Large intestine (tissue), 3 donors: ENCODE results near the gene HOXB4. TPM values are rescaled to one million over a fixed set of nuclear protein-coding genes. Genes with fewer than 3 reads are reported as not detected.
A peak's percentile ranks its signal among the peaks of the same experiment; 100 is the strongest.

Source experiments
- DNase-seq, 2 donors: peaks; one replicate each; pipeline versions ENCODE4 v3.0.0 to v3.0.0-alpha.2; 2013
- H3K27ac ChIP-seq: one replicate; pipeline ENCODE4 v1.5.1; 2013; ENCODE audit warnings: low read length
- H3K27me3 ChIP-seq: 2 replicates; pipeline ENCODE4 v1.6.1; 2013; ENCODE audit warnings: low read length; ENCODE audit not compliant: control insufficient read depth, insufficient read depth
- H3K36me3 ChIP-seq: 2 replicates; pipeline ENCODE4 v1.6.1; 2013; ENCODE audit warnings: low read length; ENCODE audit not compliant: control insufficient read depth, insufficient read depth
- H3K4me1 ChIP-seq: one replicate; pipeline ENCODE4 v1.6.1; 2013; ENCODE audit warnings: low read length; ENCODE audit not compliant: control insufficient read depth, insufficient read depth
- H3K4me3 ChIP-seq: one replicate; pipeline ENCODE4 v1.5.1; 2013; ENCODE audit warnings: low read length
- H3K9me3 ChIP-seq: one replicate; pipeline ENCODE4 v1.6.1; 2013; ENCODE audit warnings: mild to moderate bottlenecking, low read depth, low read length, moderate library complexity; ENCODE audit not compliant: control insufficient read depth
- WGBS: methylation state at CpG from one replicate; pipeline ENCODE4 v1.1.5; 2013; ENCODE audit warnings: low lambda C conversion rate; ENCODE audit not compliant: insufficient coverage; 5-methylcytosine and 5-hydroxymethylcytosine counted together
- polyA plus RNA-seq: library from polyadenylated mRNA; unstranded; fragments of 120-200 nt; gene quantifications from one replicate; pipeline ENCODE4 v1.2.1, GENCODE V29; 2013

HOXB4 gene
- polyA plus RNA-seq, 1 donor = 5.9 TPM

GRCh38 chr17:48613862-48614694 is 35.9 kb upstream of the HOXB4 start:
- H3K4me1 ChIP-seq = peaks cover 41% of the 10 kb centered on the region
- peaks cover 98% of the 10 kb centered on the region for H3K27me3 ChIP-seq

DNA sequence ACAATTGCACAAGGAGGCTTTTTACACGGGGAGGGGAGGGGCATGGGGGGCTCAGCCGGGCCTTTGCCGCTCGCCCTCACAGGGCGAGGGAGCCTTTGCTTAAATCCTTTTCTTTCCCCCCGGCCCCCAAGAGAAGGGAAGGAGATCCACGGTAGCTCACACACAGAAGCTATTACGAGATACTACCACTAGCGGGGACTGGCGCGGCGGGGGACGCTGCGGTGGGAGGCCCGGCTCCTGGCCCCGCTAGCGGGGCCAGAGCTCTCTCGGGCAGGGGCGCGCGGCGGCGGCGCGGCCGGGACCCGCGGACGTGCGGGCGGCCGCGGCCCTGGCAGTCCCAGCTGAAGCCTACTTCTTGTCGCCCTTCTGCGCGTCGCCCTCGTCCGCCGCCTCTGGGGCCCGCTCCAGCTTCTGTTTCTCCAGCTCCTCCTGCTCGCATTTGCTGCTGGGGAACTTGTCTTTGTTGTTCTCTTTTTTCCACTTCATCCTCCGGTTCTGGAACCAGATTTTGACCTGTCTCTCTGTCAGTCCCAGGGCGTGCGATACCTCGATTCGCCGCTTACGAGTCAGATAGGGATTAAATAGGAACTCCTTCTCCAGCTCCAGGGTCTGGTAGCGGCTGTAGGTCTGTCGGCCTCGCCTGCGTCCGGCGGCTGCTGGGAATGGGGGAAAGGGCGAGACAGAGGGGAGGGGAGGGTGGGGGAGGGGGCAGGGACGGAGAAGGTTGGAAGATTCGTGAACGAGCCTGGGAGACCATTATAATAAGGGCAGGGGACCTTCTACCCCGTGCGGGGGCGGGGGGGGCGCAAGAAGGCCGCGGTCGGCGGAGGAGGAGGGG is 34.9 kb upstream of the HOXB4 start:
- Histone ChIP-seq H3K4me3 (peak overlapping the region; percentile 38), H3K27ac (peak overlapping the region; percentile 53), H3K9me3 (peaks cover 38% of the 10 kb centered on the region), H3K27me3 (peaks cover 98% of the 10 kb centered on the region), H3K4me1 (peaks cover 33% of the 10 kb centered on the region), H3K36me3 (no peaks in the 10 kb centered on the region)
- WGBS = 0% methylated on average over 1 of the region's 67 CpGs
- DNase-seq = no peak

More at GRCh38 chr17:48613862-48614694, 35.9 kb upstream of the HOXB4 start:
- peak overlapping the region; percentile 3 for H3K27ac ChIP-seq
- WGBS = 3% methylated on average over 2 of the region's 55 CpGs
- peaks cover 39% of the 10 kb centered on the region for H3K9me3 ChIP-seq
- no peak for DNase-seq
- H3K4me3 ChIP-seq = peak overlapping the region; percentile 38
- H3K36me3 ChIP-seq = no peaks in the 10 kb centered on the region

GRCh38 chr17:48612456-48612853 is 34.3 kb upstream of the HOXB4 start:
- Histone ChIP-seq H3K27me3 (peaks cover 97% of the 10 kb centered on the region), H3K4me3 (peak overlapping the region; percentile 5), H3K9me3 (peaks cover 32% of the 10 kb centered on the region), H3K27ac (peak overlapping the region; percentile 32), H3K36me3 (no peaks in the 10 kb centered on the region), H3K4me1 (peaks cover 27% of the 10 kb centered on the region)
- 0% methylated on average over 10 of the region's 15 CpGs for WGBS
- DNase-seq = no peak

- WGBS = no CpG with 5 or more reads among the region's 36 CpGs
- peaks cover 26% of the 10 kb centered on the region for H3K4me1 ChIP-seq
- peaks cover 32% of the 10 kb centered on the region for H3K9me3 ChIP-seq
- no peaks in the 10 kb centered on the region for H3K36me3 ChIP-seq
- H3K27ac ChIP-seq = peak overlapping the region; percentile 86
- no peak for DNase-seq
- H3K4me3 ChIP-seq = peak overlapping the region; percentile 61
- H3K27me3 ChIP-seq = peaks cover 97% of the 10 kb centered on the region
Measured at GRCh38 chr17:48611681-48612455, 33.7 kb upstream of the HOXB4 start.

DNA sequence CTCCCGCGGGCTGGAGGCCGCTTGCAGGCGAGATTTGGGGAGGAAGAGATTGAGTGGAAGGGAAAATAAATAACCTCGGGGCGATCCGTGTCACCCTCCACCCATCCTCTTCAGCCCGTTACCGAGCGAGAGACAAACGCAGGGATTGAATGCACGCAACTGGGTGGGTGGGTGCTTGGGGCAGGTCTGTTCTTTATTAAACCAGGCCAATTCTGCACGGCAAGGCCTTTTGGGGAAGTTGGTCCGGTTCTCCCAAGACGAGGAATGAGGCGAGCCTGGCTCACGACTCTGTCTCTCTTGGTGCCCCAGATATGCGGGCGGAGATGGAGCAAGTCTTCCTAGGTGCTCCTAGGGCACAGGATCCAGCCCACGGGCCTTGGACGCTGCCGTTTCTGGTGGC is 33.1 kb upstream of the HOXB4 start:
- Histone ChIP-seq H3K27me3 (peaks cover 97% of the 10 kb centered on the region), H3K36me3 (no peaks in the 10 kb centered on the region), H3K27ac (peak overlapping the region; percentile 86), H3K4me1 (peaks cover 26% of the 10 kb centered on the region), H3K9me3 (peaks cover 32% of the 10 kb centered on the region), H3K4me3 (peak overlapping the region; percentile 61)
- 7% methylated on average over 4 of the region's 22 CpGs for WGBS
- no peak for DNase-seq

DNA sequence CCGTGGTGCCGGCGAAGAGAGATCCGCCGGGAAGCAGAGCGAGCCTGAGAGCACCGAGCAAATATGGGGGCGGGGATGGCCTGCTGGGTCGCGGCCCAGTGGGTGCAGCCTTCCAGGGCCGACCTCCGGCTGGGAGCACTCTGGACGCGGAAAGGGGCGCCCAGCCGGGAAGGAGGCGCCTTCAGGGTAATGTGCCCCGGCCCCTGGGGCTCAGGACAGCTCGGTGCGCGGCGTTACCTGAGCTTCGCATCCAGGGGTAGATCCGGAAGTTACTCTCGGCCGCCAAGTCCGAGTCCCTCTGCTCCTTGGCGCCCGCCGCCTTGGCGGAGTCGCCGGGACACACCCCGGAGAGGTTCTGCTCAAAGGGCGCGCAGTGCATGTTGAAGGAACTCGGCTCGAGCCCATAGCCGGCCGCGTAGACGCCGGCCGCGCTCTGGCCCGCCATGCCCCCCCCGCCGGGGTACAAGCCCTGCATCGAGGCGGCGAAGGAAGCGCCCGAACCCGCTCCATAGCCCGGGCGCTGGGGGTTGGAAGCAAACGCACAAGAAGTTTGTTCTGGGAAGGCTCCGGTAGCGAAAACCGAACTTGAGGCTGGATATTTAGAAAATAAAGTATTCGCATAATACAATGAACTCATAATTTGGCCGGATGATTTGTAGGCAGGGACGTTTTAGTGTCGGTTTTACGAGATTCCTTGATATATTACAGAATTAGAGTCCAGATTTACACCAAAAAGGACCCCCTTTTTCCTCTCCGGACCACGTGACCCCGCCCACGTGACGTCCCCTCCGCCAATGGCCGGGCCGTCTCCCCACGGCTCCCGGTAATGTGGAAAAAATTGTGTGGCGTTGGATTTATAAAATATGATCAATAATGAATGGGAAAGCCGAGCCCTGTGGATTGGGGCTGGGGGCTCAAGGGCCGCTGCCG is 32.4 kb upstream of the HOXB4 start, which contains the start of gene HOXB7:
HOXB7 (minus strand) TSS at position 736 of the 930 bp plus-strand sequence; CDS start at position 637, 99 bp downstream.
- H3K4me3 ChIP-seq = peak within 1 kb of the TSS; percentile 61
- H3K36me3 ChIP-seq = no peaks in the 10 kb centered on the region
- peak in 1 of 2 donors; percentile 54 for DNase-seq
- H3K4me1 ChIP-seq = peaks cover 26% of the 10 kb centered on the region
- peaks cover 97% of the 10 kb centered on the region for H3K27me3 ChIP-seq
- H3K9me3 ChIP-seq = peaks cover 35% of the 10 kb centered on the region
- WGBS = 0% methylated on average over 1 of the region's 79 CpGs
- peak within 1 kb of the TSS; percentile 86 for H3K27ac ChIP-seq

- DNase-seq = no peak
- Histone ChIP-seq H3K4me3 (peak overlapping the region; percentile 61), H3K36me3 (no peaks in the 10 kb centered on the region), H3K9me3 (peaks cover 30% of the 10 kb centered on the region), H3K27ac (peak overlapping the region; percentile 86), H3K27me3 (peaks cover 97% of the 10 kb centered on the region), H3K4me1 (peaks cover 29% of the 10 kb centered on the region)
- WGBS = no CpG with 5 or more reads among the region's 15 CpGs
Measured at GRCh38 chr17:48609759-48610281, 31.7 kb upstream of the HOXB4 start.

DNA sequence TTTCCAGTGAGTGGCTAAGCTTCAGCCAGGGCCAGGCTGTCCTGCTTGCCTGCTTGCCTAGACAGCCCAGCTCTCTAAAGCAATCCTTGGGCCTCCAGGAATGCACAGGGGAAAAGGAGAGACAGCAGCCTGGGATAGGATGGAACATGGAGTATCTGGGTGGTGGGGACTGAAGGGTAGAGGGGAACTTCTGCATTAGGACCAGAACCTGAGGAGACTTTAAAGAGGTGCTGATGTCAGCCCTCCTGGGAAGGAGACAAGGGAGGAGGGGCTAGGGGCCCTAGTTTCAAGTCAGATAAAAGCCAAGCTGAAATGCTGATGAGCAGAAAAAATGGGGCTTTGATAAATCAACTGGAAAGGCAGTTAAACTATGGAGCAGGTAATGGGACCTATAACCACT is 30.9 kb upstream of the HOXB4 start:
- H3K27me3 ChIP-seq = peaks cover 97% of the 10 kb centered on the region
- H3K4me1 ChIP-seq = peaks cover 29% of the 10 kb centered on the region
- H3K27ac ChIP-seq = peak overlapping the region; percentile 86
- no peak for DNase-seq
- H3K4me3 ChIP-seq = no peak overlapping the region
- no peaks in the 10 kb centered on the region for H3K36me3 ChIP-seq
- peaks cover 24% of the 10 kb centered on the region for H3K9me3 ChIP-seq

GRCh38 chr17:48608494-48608834 is 30.3 kb upstream of the HOXB4 start:
- no peaks in the 10 kb centered on the region for H3K36me3 ChIP-seq
- H3K4me1 ChIP-seq = peaks cover 26% of the 10 kb centered on the region
- H3K27me3 ChIP-seq = peaks cover 97% of the 10 kb centered on the region
- no CpG with 5 or more reads among the region's 1 CpG for WGBS
- H3K27ac ChIP-seq = no peak overlapping the region
- no peak overlapping the region for H3K4me3 ChIP-seq
- peaks cover 26% of the 10 kb centered on the region for H3K9me3 ChIP-seq
- no peak for DNase-seq
